GM23338 (cell line): Measurements from ENCODE around the gene WARS2. TPM values are rescaled to one million over a fixed set of nuclear protein-coding genes. Genes with fewer than 3 reads are reported as not detected.

Experiments
- ATAC-seq: fragments of 200-7000 bp; cut with Tn5 transposase; 3 replicates; pipeline ENCODE4 v1.9.1; 2020
- DNase-seq: peaks from one replicate; pipeline ENCODE4 v3.0.0-alpha.2; 2015; ENCODE audit warnings: low spot score
- H2AFZ ChIP-seq: fragments of 200-600 bp; sonication (generic); 2 replicates; pipeline ENCODE4 v1.8.0; 2016; ENCODE audit warnings: antibody characterized with exemption, mild to moderate bottlenecking, moderate library complexity
- H3F3A ChIP-seq: fragments of 200-600 bp; sonication (generic); replicated peaks from 2 replicates; pipeline ENCODE4 v1.8.0; 2017; ENCODE audit warnings: antibody characterized with exemption, mixed run types, low read depth
- H3K27ac ChIP-seq: fragments of 200-600 bp; sonication (generic); 2 replicates; pipeline ENCODE4 v1.6.1; 2016; ENCODE audit warnings: low read depth
- H3K27me3 ChIP-seq: fragments of 200-600 bp; sonication (generic); 2 replicates; pipeline ENCODE4 v1.8.0; 2016; ENCODE audit warnings: mild to moderate bottlenecking, mixed run types, moderate library complexity; ENCODE audit not compliant: insufficient read depth
- H3K36me3 ChIP-seq: fragments of 200-600 bp; sonication (generic); 2 replicates; pipeline ENCODE4 v1.8.0; 2016; ENCODE audit warnings: mild to moderate bottlenecking; ENCODE audit not compliant: insufficient read depth
- H3K4me1 ChIP-seq: fragments of 200-600 bp; sonication (generic); 2 replicates; pipeline ENCODE4 v1.8.0; 2016; ENCODE audit warnings: mild to moderate bottlenecking, moderate library complexity; ENCODE audit not compliant: insufficient read depth
- H3K4me2 ChIP-seq: fragments of 200-600 bp; sonication (generic); 2 replicates; pipeline ENCODE4 v1.7.1; 2017; ENCODE audit warnings: mixed run types
- H3K4me3 ChIP-seq: fragments of 200-600 bp; sonication (generic); 2 replicates; pipeline ENCODE4 v1.6.1; 2016; ENCODE audit warnings: mixed run types
- H3K79me2 ChIP-seq: fragments of 200-600 bp; sonication (generic); replicated peaks from 2 replicates; pipeline ENCODE4 v1.8.0; 2017; ENCODE audit warnings: mild to moderate bottlenecking; ENCODE audit not compliant: insufficient read depth
- H3K9me2 ChIP-seq: fragments of 200-600 bp; sonication (generic); 2 replicates; pipeline ENCODE4 v1.8.0; 2017; ENCODE audit not compliant: insufficient read depth
- H4K20me1 ChIP-seq: fragments of 200-600 bp; sonication (generic); replicated peaks from 2 replicates; pipeline ENCODE4 v1.8.0; 2017; ENCODE audit warnings: mild to moderate bottlenecking; ENCODE audit not compliant: insufficient read depth
- H3K27ac Mint-ChIP-seq: 2 replicates; pipeline ENCODE4 v1.8.0; 2020; ENCODE audit warnings: inconsistent platforms, mild to moderate bottlenecking, moderate library complexity, mixed read lengths
- H3K27me3 Mint-ChIP-seq: 3 replicates; pipeline ENCODE4 v1.8.0; 2022; ENCODE audit warnings: low read depth, mild to moderate bottlenecking, moderate library complexity, mixed read lengths, inconsistent platforms; ENCODE audit not compliant: insufficient read depth, poor library complexity
- H3K36me3 Mint-ChIP-seq: 3 replicates; pipeline ENCODE4 v1.8.0; 2021; ENCODE audit warnings: low read depth, mild to moderate bottlenecking, inconsistent platforms, moderate library complexity, mixed read lengths
- H3K4me1 Mint-ChIP-seq: 3 replicates; pipeline ENCODE4 v1.8.0; 2020; ENCODE audit warnings: mild to moderate bottlenecking, inconsistent platforms, mixed read lengths
- H3K4me3 Mint-ChIP-seq: 3 replicates; pipeline ENCODE4 v1.8.0; 2021; ENCODE audit warnings: moderate library complexity, mild to moderate bottlenecking, inconsistent platforms, mixed read lengths
- H3K9me3 Mint-ChIP-seq: 3 replicates; pipeline ENCODE4 v1.8.0; 2020; ENCODE audit warnings: moderate library complexity, mild to moderate bottlenecking, inconsistent platforms, mixed read lengths
- CREB1 ChIP-seq: fragments of 250-450 bp; sonication (Bioruptor Pico); IDR thresholded peaks from 2 replicates; pipeline ENCODE4 v1.5.0; 2020; ENCODE audit warnings: low read depth, mild to moderate bottlenecking, moderate library complexity
- CTCF ChIP-seq, 2 experiments: fragments of 200-600 bp in 1 of 2; sonication (generic) in 1 of 2; conservative IDR thresholded peaks; 2 replicates each; pipeline versions ENCODE4 v1.5.1 to v1.6.1; 2016 to 2017; ENCODE audit warnings: antibody characterized with exemption in 2 of 2, low read depth in 2 of 2, mild to moderate bottlenecking in 2 of 2, moderate library complexity in 1 of 2
- EZH2 ChIP-seq: fragments of 200-600 bp; sonication (generic); IDR thresholded peaks from one replicate; pipeline ENCODE4 v1.8.0; 2017; ENCODE audit warnings: antibody characterized with exemption, mild to moderate bottlenecking, low read depth; ENCODE audit not compliant: unreplicated experiment
- EZH2phosphoT487 ChIP-seq: fragments of 200-600 bp; sonication (generic); IDR thresholded peaks from one replicate; pipeline ENCODE4 v1.8.1; 2018; ENCODE audit warnings: antibody characterized with exemption; ENCODE audit not compliant: unreplicated experiment
- JUNB ChIP-seq: IDR thresholded peaks from one replicate; pipeline ENCODE4 v1.6.1; 2016; ENCODE audit warnings: antibody characterized with exemption; ENCODE audit not compliant: unreplicated experiment
- NANOG ChIP-seq: IDR thresholded peaks from 2 replicates; pipeline ENCODE4 v1.6.1; 2016; ENCODE audit warnings: antibody characterized with exemption, borderline replicate concordance
- POLR2AphosphoS5 ChIP-seq: IDR thresholded peaks from 2 replicates; pipeline ENCODE4 v1.6.1; 2016; ENCODE audit warnings: antibody characterized with exemption, low read depth
- STAT1 ChIP-seq: IDR thresholded peaks from one replicate; pipeline ENCODE4 v1.6.1; 2016; ENCODE audit warnings: antibody characterized with exemption; ENCODE audit not compliant: unreplicated experiment
- ZNF331 ChIP-seq: fragments of 250-450 bp; sonication (Bioruptor Pico); IDR thresholded peaks from 2 replicates; pipeline ENCODE4 v1.5.0; 2020; ENCODE audit warnings: low read depth, mild to moderate bottlenecking, moderate library complexity
- ZNF462 ChIP-seq: fragments of 250-450 bp; sonication (Bioruptor Pico); IDR thresholded peaks from 2 replicates; pipeline ENCODE4 v1.5.0; 2020; ENCODE audit warnings: mild to moderate bottlenecking, moderate library complexity
- polyA plus RNA-seq: library from polyadenylated mRNA; unstranded; fragments of >200 nt; fragmentation: Nextera tagmentation; extraction: Ambion mirVana; gene quantifications from 2 replicates; pipeline ENCODE4 v1.2.1, GENCODE V29; 2016
- total RNA-seq: library from RNA; depleted of rRNA; stranded (reverse); fragments of >200 nt; shearing (Covaris generic); gene quantifications from 2 replicates; pipeline ENCODE4 v1.2.3, GENCODE V29; 2014

The WARS2 gene
- total and polyA plus RNA-seq, 2 experiments from 2014 or later = 6.4 to 12.6 TPM

GRCh38 chr1:118992237-118992825 is 148.1 kb downstream of the WARS2 start:
- Mint-ChIP-seq H3K4me3 (peak overlapping the region; percentile 54), H3K27me3 (peaks cover 100% of the 10 kb centered on the region), H3K27ac (no peak overlapping the region), H3K36me3 (no peaks in the 10 kb centered on the region), H3K4me1 (peaks cover 46% of the 10 kb centered on the region), H3K9me3 (no peaks in the 10 kb centered on the region; the same call in 2 of the 3 replicates)
- ATAC-seq = no peak
- TF ChIP-seq EZH2 (peak; percentile 43), CREB1 (CRISPR knock-in tag) (no peak)
- H3K27ac ChIP-seq = no peak overlapping the region
- H4K20me1 ChIP-seq = no peaks in the 10 kb centered on the region; the same call in none of the 2 replicates
- H2AFZ ChIP-seq = no peak overlapping the region
- H3K4me3 ChIP-seq = peak overlapping the region; percentile 59
- peaks cover 51% of the 10 kb centered on the region for H3K4me1 ChIP-seq
- peaks cover 11% of the 10 kb centered on the region for H3F3A ChIP-seq
- no peaks in the 10 kb centered on the region for H3K9me2 ChIP-seq
- DNase-seq = no peak
- peaks cover 100% of the 10 kb centered on the region for H3K27me3 ChIP-seq
- no peaks in the 10 kb centered on the region for H3K36me3 ChIP-seq
- peak overlapping the region; percentile 74 for H3K4me2 ChIP-seq
- H3K79me2 ChIP-seq = no peaks in the 10 kb centered on the region

- H3K4me2 ChIP-seq = peak overlapping the region; percentile 74
- Mint-ChIP-seq H3K4me3 (peak overlapping the region; percentile 54; the same call in 2 of the 3 replicates), H3K27me3 (peaks cover 100% of the 10 kb centered on the region), H3K4me1 (peaks cover 54% of the 10 kb centered on the region), H3K9me3 (no peaks in the 10 kb centered on the region; the same call in 2 of the 3 replicates), H3K27ac (no peak overlapping the region), H3K36me3 (no peaks in the 10 kb centered on the region)
- H3K79me2 ChIP-seq = no peaks in the 10 kb centered on the region
- no peaks in the 10 kb centered on the region; the same call in none of the 2 replicates for H4K20me1 ChIP-seq
- H3K9me2 ChIP-seq = no peaks in the 10 kb centered on the region
- ATAC-seq (peak; percentile 3; the same call in 2 of the 3 replicates), DNase-seq (peak; percentile 85)
- peak overlapping the region; percentile 59 for H3K4me3 ChIP-seq
- H3K27ac ChIP-seq = no peak overlapping the region
- peaks cover 100% of the 10 kb centered on the region for H3K27me3 ChIP-seq
- H2AFZ ChIP-seq = no peak overlapping the region
- H3K4me1 ChIP-seq = peaks cover 58% of the 10 kb centered on the region
- H3F3A ChIP-seq = peaks cover 11% of the 10 kb centered on the region
- no peaks in the 10 kb centered on the region for H3K36me3 ChIP-seq
- TF ChIP-seq POLR2AphosphoS5 = no peak
- TF ChIP-seq CREB1 (CRISPR knock-in tag) = no peak
- TF ChIP-seq EZH2 = no peak
- no peak for TF ChIP-seq NANOG
- no peak for TF ChIP-seq EZH2phosphoT487
- TF ChIP-seq STAT1 = no peak
- TF ChIP-seq JUNB = no peak
- TF ChIP-seq ZNF331 = no peak
- no peak for TF ChIP-seq CTCF (conservative IDR thresholded peaks at IDR 0.05; ENCODE audit: low read depth in 2 of 2)
- no peak for TF ChIP-seq ZNF462 (CRISPR knock-in tag)
Measured at GRCh38 chr1:118991448-118991847, 149.0 kb downstream of the WARS2 start.
